K562 (cell line): ENCODE measurements around the gene RXRB. TPM values are rescaled to one million over a fixed set of nuclear protein-coding genes. Genes with fewer than 3 reads are reported as not detected.
A peak's percentile ranks its signal among the peaks of the same experiment; 100 is the strongest.

Experiments used
- ARHGAP35 ChIP-seq: fragments of 450-650 bp; IDR thresholded peaks from 2 replicates; pipeline ENCODE4 v1.6.1; 2018; ENCODE audit not compliant: partially characterized antibody
- CEBPG ChIP-seq, 3 experiments: fragments of 200-800 bp in 1 of 3; sonication (Bioruptor generic) in 1 of 3; sonication (generic) in 1 of 3; formaldehyde crosslinking in 1 of 3; IDR thresholded peaks in 2 of 3; conservative IDR thresholded peaks in 1 of 3; 2 replicates each; pipeline versions ENCODE4 v1.6.1 to v1.8.0; 2016 to 2022; ENCODE audit warnings: missing compliant biosample characterization in 2 of 3, missing genetic modification characterization in 2 of 3, mild to moderate bottlenecking in 1 of 3, missing genetic modification reagents in 1 of 3
- CTBP1 ChIP-seq: fragments of 450-650 bp; IDR thresholded peaks from 2 replicates; pipeline ENCODE4 v1.6.1; 2016; ENCODE audit warnings: borderline replicate concordance
- CTCF ChIP-seq, 3 experiments: IDR thresholded peaks in 2 of 3; conservative IDR thresholded peaks in 1 of 3; 2 replicates each; pipeline ENCODE4 v1.5.1; 2011 to 2012; ENCODE audit warnings: low read length in 3 of 3, mild to moderate bottlenecking in 3 of 3, control low read depth in 2 of 3, improper control_type of control experiment in 1 of 3, inconsistent platforms in 1 of 3, low read depth in 1 of 3, mixed read lengths in 1 of 3, moderate library complexity in 1 of 3; ENCODE audit not compliant: insufficient read depth in 2 of 3
- HEY1 ChIP-seq: fragments of 250-450 bp; sonication (Bioruptor Pico); IDR thresholded peaks from 2 replicates; pipeline ENCODE4 v1.5.0; 2020; ENCODE audit warnings: mild to moderate bottlenecking, moderate library complexity, borderline replicate concordance
- HMG20A ChIP-seq: fragments of 450-650 bp; formaldehyde crosslinking; conservative IDR thresholded peaks from 2 replicates; pipeline ENCODE4 v1.4.0; 2020; ENCODE audit warnings: mild to moderate bottlenecking, mixed read lengths
- IRF1 ChIP-seq: sonication (generic); formaldehyde crosslinking; IDR thresholded peaks from 2 replicates; pipeline ENCODE4 v1.8.0; 2022; ENCODE audit warnings: missing genetic modification reagents, mild to moderate bottlenecking, borderline replicate concordance
- MCM2 ChIP-seq: fragments of 450-650 bp; IDR thresholded peaks from 2 replicates; pipeline ENCODE4 v1.6.1; 2017; ENCODE audit warnings: low read depth, mild to moderate bottlenecking
- MTA3 ChIP-seq: fragments of 450-650 bp; formaldehyde crosslinking; IDR thresholded peaks from 2 replicates; pipeline ENCODE4 v1.6.1; 2017; ENCODE audit warnings: mild to moderate bottlenecking, borderline replicate concordance
- NFXL1 ChIP-seq: fragments of 450-650 bp; formaldehyde crosslinking; IDR thresholded peaks from 2 replicates; pipeline ENCODE4 v1.4.0; 2021; ENCODE audit warnings: mild to moderate bottlenecking
- RAD21 ChIP-seq, 2 experiments: fragments of 250-450 bp in 1 of 2; fragments of 450-650 bp in 1 of 2; sonication (Bioruptor Pico) in 1 of 2; formaldehyde crosslinking in 1 of 2; IDR thresholded peaks in 1 of 2; conservative IDR thresholded peaks in 1 of 2; 2 replicates each; pipeline versions ENCODE4 v1.4.0 to v1.8.0; 2020 to 2022; ENCODE audit warnings: mild to moderate bottlenecking in 2 of 2, moderate library complexity in 1 of 2
- SETDB1 ChIP-seq: IDR thresholded peaks from one replicate; pipeline ENCODE4 v1.6.1; 2012; ENCODE audit warnings: low read length, control low read depth, inconsistent platforms
- YBX1 ChIP-seq: fragments of 450-650 bp; IDR thresholded peaks from 2 replicates; pipeline ENCODE4 v1.7.1; 2016; ENCODE audit warnings: mild to moderate bottlenecking
- ZFP1 ChIP-seq: fragments of 450-650 bp; formaldehyde crosslinking; IDR thresholded peaks from 2 replicates; pipeline ENCODE4 v1.4.0; 2020; ENCODE audit warnings: mild to moderate bottlenecking, mixed read lengths
- ZNF121 ChIP-seq: sonication (generic); formaldehyde crosslinking; conservative IDR thresholded peaks from 2 replicates; pipeline ENCODE4 v1.8.0; 2022; ENCODE audit warnings: missing genetic modification reagents
- ZNF174 ChIP-seq: fragments of 250-450 bp; sonication (Bioruptor Pico); IDR thresholded peaks from 2 replicates; pipeline ENCODE4 v1.4.0; 2020; ENCODE audit warnings: mild to moderate bottlenecking
- ZNF384 ChIP-seq: IDR thresholded peaks from 2 replicates; pipeline ENCODE4 v1.6.1; 2012; ENCODE audit warnings: low read depth, low read length, improper control_type of control experiment
- polyA plus RNA-seq, 8 experiments: library from polyadenylated mRNA; depleted of rRNA in 4 of 8; stranded (reverse) in 5 of 8; unstranded in 3 of 8; fragments of >200 nt; fragmentation: Nextera tagmentation in 2 of 8; fragmentation: Illumina TruSeq in 1 of 8; extraction: Ambion mirVana in 2 of 8; extraction: Trizol in 1 of 8; gene quantifications; 2 replicates each; pipeline versions ENCODE4 v1.2.1 to v1.2.3, GENCODE V29; 2011 to 2014; ENCODE audit warnings: inconsistent platforms in 1 of 8, missing spikeins in 1 of 8
- total RNA-seq, 7 experiments: library from RNA; depleted of rRNA in 6 of 7; stranded (reverse); fragments of >200 nt in 6 of 7; fragmentation: Illumina TruSeq in 2 of 7; extraction: Trizol in 2 of 7; gene quantifications; 2 replicates each; pipeline versions ENCODE4 v1.2.1 to v1.2.3, GENCODE V29; 2011 to 2021; ENCODE audit warnings: low replicate concordance in 1 of 7
- TF ChIP-seq, protein P1 (sequence below): conservative IDR thresholded peaks from 2 replicates; pipeline ENCODE4 v1.6.1; 2011; ENCODE audit warnings: low read depth, mild to moderate bottlenecking, low read length; ENCODE audit not compliant: control insufficient read depth
- TF ChIP-seq, protein P2 (sequence below): fragments of 250-450 bp; sonication (Bioruptor Pico); IDR thresholded peaks from 2 replicates; pipeline ENCODE4 v1.8.0; 2021; ENCODE audit warnings: moderate library complexity, mild to moderate bottlenecking, inconsistent platforms
- TF ChIP-seq, protein P3 (sequence below), 2 experiments: fragments of 450-650 bp in 1 of 2; sonication (generic) in 1 of 2; formaldehyde crosslinking in 1 of 2; IDR thresholded peaks in 1 of 2; conservative IDR thresholded peaks in 1 of 2; 2 replicates each; pipeline versions ENCODE4 v1.6.1 to v1.8.1; 2016 to 2023; ENCODE audit warnings: mild to moderate bottlenecking in 2 of 2, moderate library complexity in 2 of 2, inconsistent platforms in 1 of 2, missing genetic modification reagents in 1 of 2
- TF ChIP-seq, protein P4 (sequence below): fragments of 250-450 bp; sonication (Bioruptor Pico); IDR thresholded peaks from 2 replicates; pipeline ENCODE4 v1.8.0; 2021; ENCODE audit warnings: borderline replicate concordance, mild to moderate bottlenecking, moderate library complexity; ENCODE audit not compliant: poor library complexity, severe bottlenecking

RXRB gene
- total and polyA plus RNA-seq, 9 of the 15 experiments (the other 6 are each of a cell fraction or from before 2014, with no cell fraction given) = 0.76 to 35.5 (median 18.4) TPM

DNA sequence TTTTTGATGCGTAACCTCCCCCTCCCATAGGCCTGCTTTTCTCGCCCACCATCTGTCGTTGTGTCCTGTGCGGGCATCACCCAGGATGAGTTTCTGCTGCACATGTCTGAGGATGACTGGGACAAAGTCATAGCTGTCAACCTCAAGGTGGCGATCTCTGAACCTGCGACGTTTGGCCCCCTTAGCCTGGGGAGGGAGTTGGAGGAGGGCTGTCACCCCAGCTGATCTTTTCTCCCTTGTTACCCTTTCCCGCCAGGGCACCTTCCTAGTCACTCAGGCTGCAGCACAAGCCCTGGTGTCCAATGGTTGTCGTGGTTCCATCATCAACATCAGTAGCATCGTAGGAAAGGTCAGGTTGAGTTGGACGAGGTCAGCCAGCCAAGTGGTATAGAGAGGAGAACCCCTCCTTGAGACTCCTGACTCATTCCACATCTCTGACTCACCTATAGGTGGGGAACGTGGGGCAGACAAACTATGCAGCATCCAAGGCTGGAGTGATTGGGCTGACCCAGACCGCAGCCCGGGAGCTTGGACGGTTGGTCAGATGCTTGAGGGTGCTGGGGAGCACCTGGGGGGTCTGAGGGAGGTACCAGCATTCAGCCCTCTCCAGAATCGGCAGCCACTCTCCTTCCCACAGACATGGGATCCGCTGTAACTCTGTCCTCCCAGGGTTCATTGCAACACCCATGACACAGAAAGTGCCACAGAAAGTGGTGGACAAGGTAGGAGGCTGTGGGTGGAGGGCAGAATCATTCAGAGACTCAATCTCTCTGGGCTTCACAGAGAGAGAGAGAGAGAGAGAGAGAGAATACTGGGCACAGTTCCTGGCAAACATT lies 4.9 kb upstream of the RXRB start (continued):
- TF ChIP-seq IRF1 (CRISPR knock-in tag) (no peak), ZNF121 (no peak), ZFP1 (CRISPR knock-in tag) (no peak), MTA3 (no peak), YBX1 (no peak), CTCF (IDR thresholded peaks at IDR 0.05 in 2 of 3, conservative IDR thresholded peaks at IDR 0.05 in 1 of 3; ENCODE audit: insufficient read depth in 2 of 3, low read depth in 1 of 3, low read length in 3 of 3) (peak; percentile 23 to 49 (median 28); a peak in 4 of 6 replicates), CEBPG (CRISPR knock-in tag; IDR thresholded peaks at IDR 0.05) (0 out of 2 replicates have a peak, but pooled peaks have one; percentile 24), CEBPG (tag; conservative IDR thresholded peaks at IDR 0.05 in 1 of 2, IDR thresholded peaks at IDR 0.05 in 1 of 2) (no peak; a peak in 1 of 4 replicates), HMG20A (CRISPR knock-in tag) (no peak), RAD21 (CRISPR knock-in tag; conservative IDR thresholded peaks at IDR 0.05 in 1 of 2, IDR thresholded peaks at IDR 0.05 in 1 of 2) (no peak), ARHGAP35 (no peak), SETDB1 (no peak), MCM2 (no peak), CTBP1 (peak; percentile 73), NFXL1 (CRISPR knock-in tag) (no peak), HEY1 (CRISPR knock-in tag) (no peak), ZNF384 (no peak), ZNF174 (no peak)
- TF ChIP-seq, protein P1, sequence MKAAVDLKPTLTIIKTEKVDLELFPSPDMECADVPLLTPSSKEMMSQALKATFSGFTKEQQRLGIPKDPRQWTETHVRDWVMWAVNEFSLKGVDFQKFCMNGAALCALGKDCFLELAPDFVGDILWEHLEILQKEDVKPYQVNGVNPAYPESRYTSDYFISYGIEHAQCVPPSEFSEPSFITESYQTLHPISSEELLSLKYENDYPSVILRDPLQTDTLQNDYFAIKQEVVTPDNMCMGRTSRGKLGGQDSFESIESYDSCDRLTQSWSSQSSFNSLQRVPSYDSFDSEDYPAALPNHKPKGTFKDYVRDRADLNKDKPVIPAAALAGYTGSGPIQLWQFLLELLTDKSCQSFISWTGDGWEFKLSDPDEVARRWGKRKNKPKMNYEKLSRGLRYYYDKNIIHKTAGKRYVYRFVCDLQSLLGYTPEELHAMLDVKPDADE = no peak
- TF ChIP-seq, protein P2, sequence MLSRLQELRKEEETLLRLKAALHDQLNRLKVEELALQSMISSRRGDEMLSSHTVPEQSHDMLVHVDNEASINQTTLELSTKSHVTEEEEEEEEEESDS (CRISPR knock-in tag) = no peak
- TF ChIP-seq, protein P3, sequence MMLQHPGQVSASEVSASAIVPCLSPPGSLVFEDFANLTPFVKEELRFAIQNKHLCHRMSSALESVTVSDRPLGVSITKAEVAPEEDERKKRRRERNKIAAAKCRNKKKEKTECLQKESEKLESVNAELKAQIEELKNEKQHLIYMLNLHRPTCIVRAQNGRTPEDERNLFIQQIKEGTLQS (IDR thresholded peaks at IDR 0.05) = peak; percentile 85
- TF ChIP-seq, protein P3 (CRISPR knock-in tag; conservative IDR thresholded peaks at IDR 0.05) = peak; percentile 14; the same call in 1 of the 2 replicates
- TF ChIP-seq, protein P4, sequence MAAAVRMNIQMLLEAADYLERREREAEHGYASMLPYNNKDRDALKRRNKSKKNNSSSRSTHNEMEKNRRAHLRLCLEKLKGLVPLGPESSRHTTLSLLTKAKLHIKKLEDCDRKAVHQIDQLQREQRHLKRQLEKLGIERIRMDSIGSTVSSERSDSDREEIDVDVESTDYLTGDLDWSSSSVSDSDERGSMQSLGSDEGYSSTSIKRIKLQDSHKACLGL = no peak
